ENCODE data around the gene PDIK1L.

Gene PDIK1L

DNA sequence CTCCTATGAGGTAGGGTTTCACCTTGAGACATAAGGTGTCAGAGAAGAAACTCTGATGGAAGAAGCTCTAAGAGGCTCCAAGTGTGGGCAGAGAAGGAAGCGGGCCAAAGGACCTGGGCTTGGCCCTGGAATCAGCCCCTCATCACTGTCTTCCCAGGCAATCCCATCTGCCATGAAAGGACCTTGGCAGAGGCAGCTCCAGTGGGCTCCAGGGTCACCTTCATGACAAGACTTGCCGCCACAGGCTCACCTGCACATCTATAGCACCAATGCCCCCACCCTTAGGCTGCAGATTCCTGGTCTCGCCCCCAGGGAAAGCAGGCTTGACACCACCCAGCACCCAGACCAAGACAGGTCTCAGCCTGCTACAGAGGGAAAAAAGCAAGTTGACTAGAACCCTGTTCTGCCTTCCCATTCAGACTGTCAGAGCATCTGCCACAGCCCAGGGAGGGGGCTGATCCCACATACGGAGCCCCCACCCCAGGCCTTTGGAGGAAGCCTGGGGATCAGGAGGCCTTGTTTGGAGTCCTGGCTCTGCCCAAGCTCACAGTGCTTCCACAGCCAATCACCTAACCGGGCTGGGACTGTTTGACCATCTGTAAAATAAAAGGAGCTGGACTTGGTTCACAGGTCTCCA lies 46.8 kb downstream of the PDIK1L start:
- no peak for ATAC-seq

DNA sequence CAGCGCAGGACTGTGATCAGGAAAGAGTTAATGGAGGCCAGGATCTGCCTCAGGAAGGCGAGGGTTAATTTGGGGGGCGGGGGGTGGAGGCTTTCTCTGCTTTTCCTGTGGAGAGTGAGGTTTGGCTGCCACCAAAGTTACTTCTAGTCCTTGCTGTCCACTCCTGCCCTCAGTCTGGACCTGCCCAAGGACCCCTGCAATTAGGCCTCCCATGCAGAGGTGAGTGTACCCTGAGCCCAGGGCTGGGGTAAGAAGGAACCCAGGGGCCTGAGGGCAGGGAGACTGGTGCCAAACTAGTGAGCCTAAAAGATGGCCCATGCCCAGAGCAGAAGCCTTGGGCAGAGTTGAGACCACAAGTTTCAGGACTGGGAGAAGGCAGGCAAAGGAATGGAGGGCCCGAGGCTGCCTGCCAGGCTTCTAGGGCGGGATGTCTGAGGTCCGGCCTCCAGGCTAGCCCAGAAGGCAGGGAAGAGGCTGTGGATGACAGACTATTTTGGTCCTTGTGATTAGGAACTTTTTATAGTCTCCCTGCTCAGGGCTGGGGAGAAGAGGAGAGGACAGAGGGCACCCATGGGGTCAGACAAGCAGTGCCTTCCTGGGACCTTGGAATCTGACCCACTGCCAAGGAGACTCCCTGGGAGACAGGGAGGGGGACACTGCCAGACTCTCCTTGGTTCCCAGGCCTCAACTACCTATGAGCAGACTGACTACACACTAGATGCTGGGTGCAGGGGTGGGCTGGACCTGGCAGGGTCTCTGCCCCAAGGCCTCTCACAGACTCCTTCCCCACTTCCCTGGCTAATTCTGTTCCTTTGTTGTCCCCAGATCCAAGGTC lies 47.5 kb downstream of the PDIK1L start, which contains the start of gene FAM110D:
TSS of gene FAM110D (plus strand) at position 172 of the 835 bp plus-strand sequence. CDS start 2,213 bp downstream, outside the sequence.
- no peak for ATAC-seq

DNA sequence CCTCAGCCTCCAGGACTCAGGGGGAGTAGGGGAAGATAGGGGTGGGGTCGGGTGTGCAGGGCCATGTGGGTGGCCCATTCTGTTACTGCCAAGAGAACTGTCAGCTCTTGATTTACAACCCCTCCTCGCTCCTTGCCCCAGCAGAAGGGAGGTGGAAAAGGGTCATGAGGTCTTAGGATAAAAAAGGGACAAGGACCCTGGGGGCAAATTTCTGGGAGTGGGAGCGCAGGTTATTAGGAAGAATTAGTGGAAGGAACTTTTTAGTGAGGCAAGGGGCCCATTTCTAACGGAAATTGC lies 48.1 kb downstream of the PDIK1L start:
- no peak for ATAC-seq

DNA sequence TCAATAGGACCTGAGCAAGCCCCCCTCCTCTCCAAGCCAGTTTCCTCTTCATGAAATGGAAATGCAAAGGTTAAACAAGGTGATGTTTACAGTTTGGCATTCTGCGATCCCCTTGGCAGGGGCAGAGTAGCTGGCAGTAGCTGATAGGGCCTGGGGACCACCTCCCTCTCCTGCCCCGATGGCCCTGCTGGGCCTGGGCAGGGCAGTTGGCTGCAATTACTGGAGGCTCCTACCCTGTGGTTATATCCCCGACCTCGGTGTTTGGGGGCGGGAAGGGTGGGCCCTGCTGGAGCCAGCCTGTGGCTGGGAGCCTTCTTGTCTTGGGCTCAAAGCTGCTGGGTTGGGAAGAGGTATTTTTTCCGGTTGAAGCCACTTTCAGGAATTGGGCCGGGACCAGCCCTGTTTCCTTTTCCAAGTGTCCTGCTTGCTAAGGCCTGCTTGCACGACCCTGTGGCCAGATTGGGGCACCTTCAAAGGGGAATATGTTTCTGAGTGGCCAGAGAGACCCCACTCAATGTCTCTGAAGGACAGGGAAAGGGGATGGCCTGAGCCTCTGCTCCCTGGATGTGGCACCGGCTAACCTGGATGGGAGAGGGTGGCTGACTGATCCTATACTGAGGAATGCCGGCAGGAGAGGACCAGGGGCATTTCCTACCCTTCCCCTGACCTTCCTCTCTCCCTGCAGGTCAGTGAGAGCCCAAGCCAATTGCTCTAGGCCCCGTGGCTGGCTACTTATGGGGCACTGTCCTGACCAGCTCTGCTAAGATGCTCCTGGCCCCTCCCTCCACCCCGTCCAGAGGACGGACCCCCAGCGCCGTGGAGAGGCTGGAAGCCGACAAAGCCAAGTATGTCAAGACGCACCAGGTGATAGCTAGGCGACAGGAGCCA lies 49.1 kb downstream of the PDIK1L start:
- ATAC-seq: no peak

DNA sequence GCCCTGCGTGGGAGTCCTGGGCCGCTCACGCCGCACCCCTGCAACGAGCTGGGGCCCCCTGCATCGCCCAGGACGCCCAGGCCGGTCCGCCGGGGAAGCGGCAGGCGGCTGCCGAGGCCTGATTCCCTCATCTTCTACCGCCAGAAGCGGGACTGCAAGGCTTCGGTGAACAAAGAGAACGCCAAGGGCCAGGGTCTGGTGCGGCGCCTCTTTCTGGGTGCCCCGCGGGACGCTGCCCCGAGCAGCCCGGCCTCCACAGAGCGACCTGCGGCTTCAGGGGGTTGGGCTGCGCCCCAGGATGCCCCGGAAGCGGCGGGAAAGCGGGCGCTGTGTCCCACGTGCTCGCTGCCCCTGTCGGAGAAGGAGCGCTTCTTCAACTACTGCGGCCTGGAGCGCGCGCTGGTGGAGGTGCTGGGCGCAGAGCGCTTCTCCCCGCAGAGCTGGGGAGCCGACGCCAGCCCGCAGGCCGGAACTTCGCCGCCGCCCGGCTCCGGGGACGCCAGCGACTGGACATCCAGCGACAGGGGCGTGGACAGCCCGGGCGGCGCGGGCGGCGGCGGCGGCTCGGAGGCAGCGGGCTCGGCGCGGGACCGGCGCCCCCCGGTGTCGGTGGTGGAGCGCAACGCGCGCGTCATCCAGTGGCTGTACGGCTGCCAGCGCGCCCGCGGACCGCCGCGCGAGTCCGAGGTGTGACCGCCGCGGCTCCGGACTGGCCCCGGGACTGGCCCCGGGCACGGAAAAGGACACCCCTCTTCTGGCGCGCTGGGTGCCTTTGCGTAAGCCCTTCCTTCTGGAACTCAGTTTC lies 50.0 kb downstream of the PDIK1L start:
- peak; percentile 52 to 57 for ATAC-seq

DNA sequence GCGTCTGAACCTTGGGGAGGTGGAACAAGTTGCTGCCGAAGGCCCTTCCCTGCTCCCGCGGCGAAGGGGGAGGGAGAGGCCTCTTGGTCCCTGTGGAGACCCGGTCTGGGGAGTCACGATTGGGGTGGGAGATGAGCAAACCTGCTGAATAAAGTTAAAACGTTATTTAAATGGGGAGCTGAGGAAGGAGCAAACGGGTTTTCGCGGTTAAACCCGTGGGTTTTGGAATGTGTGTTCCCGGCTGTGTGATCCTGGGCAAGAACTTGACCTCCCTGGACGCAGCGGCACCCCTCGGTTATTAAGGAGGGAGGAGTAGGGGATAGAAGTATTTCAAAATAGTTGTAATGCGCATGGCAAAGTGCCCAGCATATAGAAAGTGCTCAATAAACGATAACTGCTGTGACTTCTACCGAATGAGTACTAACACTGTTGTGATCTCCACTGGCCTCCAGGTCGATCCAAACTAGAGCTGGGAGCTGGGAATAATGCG lies 50.6 kb downstream of the PDIK1L start:
- ATAC-seq: no peak

DNA sequence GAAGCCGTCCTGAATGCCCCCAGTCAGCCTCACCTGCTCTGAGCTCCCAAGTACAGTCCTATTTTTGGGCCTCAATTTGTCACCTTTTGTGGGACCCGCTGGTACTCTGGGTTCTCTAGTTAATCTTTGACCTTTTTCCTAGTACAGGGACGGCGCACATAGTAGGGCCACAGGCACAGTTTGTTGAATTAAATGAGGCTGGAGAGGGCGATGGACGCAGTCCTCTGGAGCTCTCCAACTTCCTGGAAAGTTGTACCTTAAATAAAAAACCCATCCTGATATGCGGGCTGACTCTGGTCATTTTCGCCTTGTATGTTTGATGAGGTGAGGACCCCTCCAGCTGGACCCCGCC lies 52.0 kb downstream of the PDIK1L start:
- ATAC-seq: no peak

DNA sequence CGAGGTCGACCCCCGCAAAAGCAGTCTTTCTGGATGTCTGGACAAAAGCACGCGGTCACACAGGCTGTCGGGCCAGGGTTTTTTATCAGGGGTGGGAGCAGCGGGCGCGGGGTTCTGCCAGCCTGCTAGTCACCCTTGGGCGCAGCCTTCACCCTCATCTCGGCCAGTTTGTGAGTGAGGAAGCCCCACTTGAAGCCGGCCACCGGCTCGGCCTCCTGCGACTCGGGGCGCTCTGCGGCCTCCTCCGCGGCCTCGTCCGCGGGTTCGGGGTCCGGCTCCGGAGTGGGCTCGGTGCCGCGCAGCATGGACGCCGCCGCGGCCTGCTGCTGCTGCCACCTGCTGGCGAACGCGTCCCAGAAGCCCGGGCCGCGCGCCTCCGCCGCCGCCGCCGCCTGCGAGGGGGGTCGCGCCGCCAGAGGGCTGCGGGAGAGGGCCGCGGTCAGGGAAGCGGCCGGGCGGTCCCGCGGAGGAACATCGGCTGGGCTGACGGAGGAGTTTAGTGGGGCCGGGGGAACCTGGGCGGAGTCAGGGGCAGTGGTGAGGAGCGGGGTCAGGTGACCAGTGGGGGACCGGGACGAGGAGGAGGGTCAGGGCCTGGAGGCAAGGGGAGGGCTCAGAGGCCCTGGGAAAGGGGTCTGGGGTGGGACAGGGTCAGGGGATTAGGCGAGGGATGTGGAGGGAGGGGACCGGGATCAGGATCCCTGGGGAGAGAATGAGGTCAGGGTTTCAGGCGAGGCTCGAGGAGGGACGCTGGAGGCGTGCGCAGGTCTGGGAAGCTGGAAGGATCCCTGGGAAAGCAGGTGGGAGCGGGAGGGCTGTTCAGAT lies 52.6 kb downstream of the PDIK1L start:
- ATAC-seq: peak; percentile 66 to 69

DNA sequence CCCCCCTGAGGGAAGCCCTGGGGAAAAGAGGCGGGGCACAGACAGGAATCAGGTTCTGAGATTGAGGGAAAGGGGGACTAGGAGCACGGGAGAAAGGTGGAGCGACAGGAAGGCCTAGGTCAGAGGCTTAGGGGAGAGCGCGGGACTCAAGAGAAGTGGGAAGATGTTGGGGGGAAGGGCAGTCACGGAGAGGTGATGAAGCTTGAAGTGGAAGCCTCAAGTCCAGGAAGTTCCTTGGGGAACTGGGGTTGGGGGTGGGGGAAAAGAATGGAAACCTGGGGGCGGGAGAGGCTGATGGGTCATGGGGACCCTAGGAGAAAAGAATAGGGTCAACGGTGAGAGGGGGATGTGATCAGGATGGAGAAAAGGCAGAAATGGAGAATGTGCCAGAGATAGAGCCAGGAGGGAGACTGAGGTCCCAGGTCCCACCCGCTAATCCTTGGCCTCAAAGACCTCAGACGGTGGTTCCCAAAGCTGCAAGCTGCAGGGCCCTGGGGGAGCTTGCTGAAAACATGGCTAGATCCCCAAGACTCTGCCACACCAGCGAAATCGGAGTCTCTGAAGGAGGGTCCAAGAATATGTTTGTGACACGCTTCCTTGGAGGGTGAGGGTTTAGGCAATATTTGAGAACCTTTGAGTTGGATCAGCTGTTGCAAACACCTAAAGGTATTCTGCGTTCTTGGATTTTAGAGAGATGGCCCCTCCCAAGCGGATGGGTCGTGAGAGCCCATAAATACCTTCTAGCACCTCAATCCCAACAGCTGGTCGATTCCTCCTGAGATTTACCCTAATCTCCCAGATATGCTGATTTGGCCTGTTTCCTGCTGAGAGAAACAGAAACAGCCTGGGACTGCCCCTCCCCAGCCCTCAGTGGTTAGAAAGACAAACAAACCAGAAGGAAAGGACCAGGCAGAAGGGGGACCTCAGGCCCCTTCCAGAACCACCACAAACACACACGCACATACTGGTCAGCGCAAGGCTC lies 53.5 kb downstream of the PDIK1L start:
- ATAC-seq: no peak

DNA sequence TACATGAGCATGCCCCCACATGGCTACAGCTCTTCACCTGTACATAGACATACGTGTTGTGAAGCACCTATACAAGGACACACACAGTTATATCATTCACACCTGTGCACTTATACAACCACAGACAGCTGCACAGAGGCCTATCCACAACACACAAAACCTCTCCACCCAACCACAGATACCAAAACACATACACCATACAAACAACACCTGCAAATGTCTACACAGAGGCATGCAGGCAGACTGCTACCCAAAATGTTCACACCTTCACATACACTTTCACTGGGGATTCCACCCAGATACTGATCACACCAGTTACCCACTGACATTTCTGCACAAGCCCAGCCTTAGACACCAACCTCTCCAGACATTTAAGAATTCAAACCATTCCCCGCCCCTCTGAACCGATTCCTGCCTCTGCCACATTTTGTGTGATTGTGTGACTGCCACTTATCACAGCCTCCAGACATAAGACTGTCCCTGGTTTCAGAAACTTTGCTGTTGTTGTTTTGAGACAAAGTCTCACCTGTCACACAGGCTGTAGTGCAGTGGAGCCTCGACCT lies 55.2 kb downstream of the PDIK1L start:
- ATAC-seq: no peak

DNA sequence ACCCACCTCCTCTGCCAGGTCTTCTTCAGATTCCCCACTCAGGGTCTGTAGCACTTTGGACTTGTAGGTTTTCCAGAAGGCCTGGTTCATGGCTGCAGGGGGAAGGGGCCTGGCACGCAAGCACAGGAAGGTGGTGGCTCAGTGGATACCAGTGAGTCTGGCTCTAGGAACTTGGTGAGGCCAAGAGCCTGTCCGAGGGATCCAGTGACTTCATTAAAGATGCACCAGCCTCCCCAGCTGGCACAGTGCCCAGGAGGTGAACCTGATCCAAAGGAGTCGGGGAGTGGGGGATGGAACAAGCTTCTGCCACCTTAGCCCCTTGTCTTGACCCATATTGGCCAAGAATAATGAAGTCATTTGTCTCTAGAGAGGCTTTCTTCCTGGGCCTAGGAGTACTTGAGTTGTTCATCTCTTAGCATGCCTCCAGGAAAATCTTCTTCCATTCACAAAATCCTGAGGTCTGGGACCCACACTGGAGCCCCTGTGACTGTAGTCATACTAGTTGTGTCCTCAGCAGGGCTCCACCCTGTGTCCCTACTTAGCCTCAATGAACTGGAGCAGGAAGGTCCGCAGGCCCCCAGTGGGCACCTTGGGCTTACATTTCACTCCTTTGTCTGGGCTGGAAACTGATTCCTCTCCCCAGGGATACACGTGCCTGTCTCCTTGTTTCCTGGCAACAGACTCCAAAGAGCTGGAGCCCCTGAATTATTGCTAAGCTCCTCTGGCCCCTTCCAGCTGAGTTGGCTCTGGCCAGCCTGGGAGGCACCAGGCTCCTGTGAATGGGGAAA lies 57.0 kb downstream of the PDIK1L start, which contains the start of gene C1orf232:
TSS of gene C1orf232 (minus strand) at position 554 of the 788 bp plus-strand sequence. CDS start at position 90, 464 bp downstream.
- ATAC-seq: no peak

DNA sequence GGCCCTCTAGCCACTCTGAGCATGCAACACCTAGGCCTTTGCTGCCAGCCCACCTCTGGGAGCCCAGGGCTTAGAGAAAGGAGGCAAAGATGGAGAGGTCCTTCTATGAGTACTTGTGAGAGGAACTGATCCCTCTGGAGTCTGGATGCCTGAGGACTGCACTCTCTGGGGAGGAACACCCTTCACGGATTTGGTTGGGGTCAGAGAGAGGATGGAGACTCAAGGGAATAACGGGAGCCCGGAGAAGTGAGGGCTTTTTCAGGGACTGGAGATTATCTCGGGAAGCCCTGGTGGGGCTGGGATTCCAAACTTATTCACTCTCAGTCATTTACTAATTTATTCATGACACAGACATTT lies 57.6 kb downstream of the PDIK1L start:
- ATAC-seq: no peak

DNA sequence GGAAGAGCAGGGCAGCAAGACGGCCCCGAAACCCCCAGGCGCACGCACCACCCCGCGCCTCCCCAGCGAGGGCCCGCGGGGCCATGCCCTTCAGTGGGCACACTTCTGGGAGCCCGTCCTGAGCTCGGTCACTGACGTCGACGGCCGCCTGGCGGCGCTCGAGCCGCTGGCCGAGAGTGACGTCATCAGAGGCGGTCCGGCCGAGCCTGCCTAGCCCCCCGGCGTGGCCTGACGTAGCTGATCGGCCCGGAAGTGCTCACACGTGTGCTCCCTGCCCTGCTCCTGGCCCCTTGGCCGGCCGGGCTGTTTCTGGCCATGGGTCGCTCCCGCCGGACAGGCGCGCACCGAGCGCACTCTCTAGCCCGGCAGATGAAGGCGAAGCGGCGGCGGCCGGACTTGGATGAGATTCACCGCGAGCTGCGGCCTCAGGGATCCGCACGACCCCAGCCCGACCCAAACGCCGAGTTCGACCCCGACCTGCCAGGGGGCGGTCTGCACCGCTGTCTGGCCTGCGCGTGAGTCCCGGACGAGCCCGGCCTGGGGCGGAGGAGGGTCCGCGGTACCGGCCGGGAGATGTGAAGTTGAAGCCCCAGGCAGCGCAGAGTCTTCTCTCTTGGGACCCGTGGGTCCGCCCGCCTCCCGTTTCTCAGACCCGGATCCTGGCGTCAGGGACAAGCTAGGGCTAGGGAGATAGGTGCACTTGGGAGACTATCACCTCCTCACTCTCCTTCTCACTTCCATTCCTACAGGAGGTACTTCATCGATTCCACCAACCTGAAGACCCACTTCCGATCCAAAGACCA lies 58.2 kb downstream of the PDIK1L start, which contains the start of gene ZNF593:
TSS of gene ZNF593 (plus strand) at position 240 of the 803 bp plus-strand sequence. CDS start at position 316, 76 bp downstream.
- peak; percentile 92 to 95 for ATAC-seq

DNA sequence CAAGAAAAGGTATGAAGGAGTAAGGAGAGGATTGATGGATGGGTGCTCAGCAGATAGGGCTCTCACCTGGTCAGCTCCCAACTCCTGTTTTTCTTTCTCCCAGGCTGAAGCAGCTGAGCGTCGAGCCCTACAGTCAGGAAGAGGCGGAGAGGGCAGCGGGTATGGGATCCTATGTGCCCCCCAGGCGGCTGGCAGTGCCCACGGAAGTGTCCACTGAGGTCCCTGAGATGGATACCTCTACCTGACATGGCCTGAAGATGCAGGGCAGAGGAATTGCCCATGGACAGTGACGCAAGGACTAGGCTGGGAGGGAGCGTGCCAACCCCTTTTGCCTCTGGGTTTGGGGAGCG lies 58.8 kb downstream of the PDIK1L start:
- no peak for ATAC-seq

DNA sequence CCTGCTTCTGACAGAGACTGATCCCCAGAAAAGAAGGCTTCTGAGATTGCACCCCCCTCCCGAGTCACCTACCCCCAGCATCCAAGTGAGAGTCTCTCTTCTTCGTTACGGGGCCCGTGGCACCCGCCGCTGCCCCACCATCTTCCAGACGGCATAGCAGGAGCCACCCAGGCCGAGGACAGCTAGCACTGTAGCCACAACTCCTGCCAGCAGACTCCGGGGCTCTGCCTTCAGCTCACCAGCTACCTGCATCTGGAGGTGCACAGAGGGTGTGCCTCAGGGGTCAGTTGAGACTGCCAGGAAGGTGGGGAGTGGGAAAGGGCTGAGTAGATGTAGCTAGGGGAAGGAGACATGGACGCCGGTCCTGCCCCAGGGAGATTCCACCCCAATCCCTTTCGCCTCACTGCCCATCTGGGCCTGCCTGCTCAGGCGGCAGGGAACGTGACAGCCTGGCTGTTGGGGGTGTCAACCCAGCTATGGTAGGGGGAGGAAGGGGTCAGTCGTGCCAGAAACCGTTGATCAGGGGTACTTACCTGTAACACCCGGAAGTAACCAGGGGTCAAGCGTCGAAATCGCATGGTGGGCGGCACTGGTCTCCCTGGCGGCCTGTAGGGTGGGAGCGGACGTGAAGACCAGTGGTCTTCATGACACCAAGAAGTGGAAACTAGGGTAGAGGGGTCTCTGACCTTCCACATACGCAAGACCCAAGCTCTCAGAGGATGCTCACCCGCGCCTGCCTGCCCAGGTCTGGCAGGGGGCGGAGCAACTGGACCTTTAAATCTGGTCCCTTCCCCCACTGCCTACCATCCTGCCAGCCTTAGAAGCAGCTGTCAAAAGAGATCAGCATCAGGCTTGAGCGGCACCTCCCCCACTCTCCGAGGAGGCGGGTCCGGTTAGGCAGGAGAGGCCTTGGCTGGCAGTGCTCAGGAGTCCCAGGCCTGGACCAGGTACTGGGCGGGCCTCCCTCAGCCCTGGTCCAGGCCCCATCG lies 59.8 kb downstream of the PDIK1L start, which contains the start of gene ZNF593OS:
TSS of gene ZNF593OS (minus strand) at position 749 of the 989 bp plus-strand sequence. CDS start at position 578, 171 bp downstream.
- no peak for ATAC-seq
